ENCODE measurements around the gene CSRNP3.
"Not testable (repeated sequence)": the region's sequence is repeated elsewhere in the genome, so short reads cannot be mapped to it uniquely, and the experiment has no call there.

CSRNP3 gene

GRCh38 chr2:165636959-165637358 lies 167.5 kb downstream of the CSRNP3 start:
- no peak for DNase-seq

- DNase-seq = no peak
Measured at GRCh38 chr2:165637396-165637795, 167.9 kb downstream of the CSRNP3 start.

GRCh38 chr2:165639504-165639903 lies 170.0 kb downstream of the CSRNP3 start:
- no peak for DNase-seq

GRCh38 chr2:165640247-165640929 lies 170.9 kb downstream of the CSRNP3 start:
- DNase-seq = no peak

- no peak for DNase-seq
Measured at GRCh38 chr2:165645930-165646831, 176.7 kb downstream of the CSRNP3 start.

GRCh38 chr2:165647409-165647808 lies 177.9 kb downstream of the CSRNP3 start:
- DNase-seq = no peak

GRCh38 chr2:165648801-165649200 lies 179.3 kb downstream of the CSRNP3 start:
- no peak for DNase-seq

GRCh38 chr2:165651233-165651632 lies 181.7 kb downstream of the CSRNP3 start:
- no peak for DNase-seq

- no peak for DNase-seq
Measured at GRCh38 chr2:165655661-165656060, 186.2 kb downstream of the CSRNP3 start.

- DNase-seq = no peak
Measured at GRCh38 chr2:165660361-165660760, 190.9 kb downstream of the CSRNP3 start.

- DNase-seq = no peak
Measured at GRCh38 chr2:165662720-165663119, 193.2 kb downstream of the CSRNP3 start.

- DNase-seq = no peak
Measured at GRCh38 chr2:165665614-165666013, 196.1 kb downstream of the CSRNP3 start.

- not testable (repeated sequence) for DNase-seq
Measured at GRCh38 chr2:165666073-165666472, 196.6 kb downstream of the CSRNP3 start.

- no peak for DNase-seq
Measured at GRCh38 chr2:165666605-165667004, 197.1 kb downstream of the CSRNP3 start.

GRCh38 chr2:165667375-165667774 lies 197.9 kb downstream of the CSRNP3 start:
- DNase-seq = no peak

- no peak for DNase-seq
Measured at GRCh38 chr2:165674780-165675179, 205.3 kb downstream of the CSRNP3 start.

GRCh38 chr2:165675551-165675968 lies 206.1 kb downstream of the CSRNP3 start:
- no peak for DNase-seq

- no peak for DNase-seq
Measured at GRCh38 chr2:165678882-165679281, 209.4 kb downstream of the CSRNP3 start.

- no peak for DNase-seq
Measured at GRCh38 chr2:165679621-165680020, 210.1 kb downstream of the CSRNP3 start.

GRCh38 chr2:165681841-165682240 lies 212.3 kb downstream of the CSRNP3 start:
- no peak for DNase-seq

GRCh38 chr2:165682546-165682945 lies 213.0 kb downstream of the CSRNP3 start:
- no peak for DNase-seq

GRCh38 chr2:165686800-165687199 lies 217.3 kb downstream of the CSRNP3 start:
- DNase-seq = no peak

GRCh38 chr2:165687426-165688002 lies 218.0 kb downstream of the CSRNP3 start:
- no peak for DNase-seq

GRCh38 chr2:165691615-165692014 lies 222.1 kb downstream of the CSRNP3 start:
- no peak for DNase-seq

All from activated CD8-positive, alpha-beta memory T cell treated with anti-CD3 and anti-CD28 coated beads for 24 hours (primary cell).